ENCODE results near the gene FBXW9.
"Not testable (repeated sequence)": the region's sequence is repeated elsewhere in the genome, so short reads cannot be mapped to it uniquely, and the experiment has no call there.

FBXW9 gene

GRCh38 chr19:12696366-12697335, at the start of gene FBXW9:
TSS of gene FBXW9 (minus strand) at chr19:12696631. CDS start at chr19:12696581, 50 bp downstream.
- peak; percentile 91 to 97 for DNase-seq

- no peak for DNase-seq
Measured at GRCh38 chr19:12745166-12745897, 48.9 kb upstream of the FBXW9 start.

GRCh38 chr19:12737835-12738351, 41.5 kb upstream of the FBXW9 start:
- DNase-seq: no peak

- DNase-seq: peak; percentile 74 to 76
Measured at GRCh38 chr19:12736995-12737834, 40.8 kb upstream of the FBXW9 start, which contains the start of gene GET3. TSS of gene GET3 (plus strand) at chr19:12737497. CDS start at chr19:12737506, 9 bp downstream.

- peak; percentile 33 to 56 for DNase-seq
Measured at GRCh38 chr19:12733369-12734214, 37.2 kb upstream of the FBXW9 start.

- no peak for DNase-seq
Measured at GRCh38 chr19:12731337-12731736, 34.9 kb upstream of the FBXW9 start.

- DNase-seq: no peak
Measured at GRCh38 chr19:12730064-12730463, 33.6 kb upstream of the FBXW9 start.

- no peak for DNase-seq
Measured at GRCh38 chr19:12727745-12728433, 31.5 kb upstream of the FBXW9 start.

- no peak for DNase-seq
Measured at GRCh38 chr19:12726988-12727316, 30.5 kb upstream of the FBXW9 start.

- not testable (repeated sequence) for DNase-seq
Measured at GRCh38 chr19:12725612-12726011, 29.2 kb upstream of the FBXW9 start.

GRCh38 chr19:12723641-12724426, 27.4 kb upstream of the FBXW9 start, which contains the start of gene TNPO2:
TSS of gene TNPO2 (minus strand) at chr19:12723932. CDS start at chr19:12720977, 2,955 bp downstream.
- peak; percentile 68 for DNase-seq

GRCh38 chr19:12723381-12723640, 26.9 kb upstream of the FBXW9 start:
- DNase-seq: no peak

- DNase-seq: peak; percentile 93 to 94
Measured at GRCh38 chr19:12722566-12723380, 26.3 kb upstream of the FBXW9 start.

GRCh38 chr19:12721656-12722565, 25.5 kb upstream of the FBXW9 start:
- peak; percentile 57 to 58 for DNase-seq

GRCh38 chr19:12720851-12721655, 24.6 kb upstream of the FBXW9 start:
- DNase-seq: peak in 1 of 2 donors; percentile 18

- no peak for DNase-seq
Measured at GRCh38 chr19:12720296-12720695, 23.9 kb upstream of the FBXW9 start.

GRCh38 chr19:12715929-12716328, 19.5 kb upstream of the FBXW9 start:
- no peak for DNase-seq

Measured in activated CD4-positive, alpha-beta T cell treated with anti-CD3 and anti-CD28 coated beads for 4 hours (primary cell).